C4-2B (cell line): ENCODE results near the gene DIO3.

Experiments
- CTCF ChIP-seq: fragments of 450-650 bp; conservative IDR thresholded peaks from 2 replicates; pipeline ENCODE4 v1.5.1; 2017; ENCODE audit warnings: mild to moderate bottlenecking
- ZFX ChIP-seq: fragments of 450-650 bp; IDR thresholded peaks from 2 replicates; pipeline ENCODE4 v1.6.1; 2017

- TF ChIP-seq CTCF: no peak
- no peak for TF ChIP-seq ZFX
Measured at GRCh38 chr14:101593411-101594238, 32.3 kb downstream of the DIO3 start.
